Vagina (tissue), 2 donors: ENCODE measurements around the gene F7. TPM values are rescaled to one million over a fixed set of nuclear protein-coding genes. Genes with fewer than 3 reads are reported as not detected.

ENCODE experiments used
- DNase-seq, 2 donors: peaks; one replicate each; pipeline ENCODE4 v3.0.0-alpha.2; 2017; ENCODE audit errors: extremely low spot score in 2 of 2
- H3K27ac ChIP-seq: fragments of 200-600 bp; sonication (generic); one replicate; pipeline ENCODE4 v1.5.1; 2019
- H3K27me3 ChIP-seq: fragments of 200-600 bp; sonication (generic); one replicate; pipeline ENCODE4 v1.5.1; 2019
- H3K36me3 ChIP-seq, 2 donors: fragments of 200-600 bp; sonication (generic); one replicate each; pipeline ENCODE4 v1.5.1; 2017 to 2019
- H3K4me1 ChIP-seq: fragments of 200-600 bp; sonication (generic); one replicate; pipeline ENCODE4 v1.5.1; 2019
- H3K4me3 ChIP-seq, 2 donors: fragments of 200-600 bp; sonication (generic); 1 replicate in 1 of 2; 2 replicates in 1 of 2; pipeline ENCODE4 v1.5.1; 2016 to 2019
- H3K9me3 ChIP-seq: fragments of 200-600 bp; sonication (generic); one replicate; pipeline ENCODE4 v1.5.1; 2019
- POLR2A ChIP-seq, 2 donors: fragments of 450-650 bp; IDR thresholded peaks; one replicate each; pipeline ENCODE4 v1.6.1; 2017; ENCODE audit warnings: antibody characterized with exemption in 2 of 2, mild to moderate bottlenecking in 2 of 2, moderate library complexity in 2 of 2
- POLR2AphosphoS5 ChIP-seq, 2 donors: sonication (generic); formaldehyde crosslinking; IDR thresholded peaks; one replicate each; pipeline ENCODE4 v1.9.0; 2017; ENCODE audit warnings: antibody characterized with exemption in 2 of 2, mild to moderate bottlenecking in 2 of 2, low read depth in 1 of 2; ENCODE audit not compliant: insufficient read depth in 1 of 2
- intact Hi-C: fragments of 100-400 bp; cut with DNase I; formaldehyde crosslinking; loops from one replicate; pipeline ENCODE4 v1.15.1; 2023
- total RNA-seq: library from RNA; depleted of rRNA; stranded (reverse); fragments of >200 nt; gene quantifications from one replicate; pipeline ENCODE4 v1.2.3, GENCODE V29; 2016
- TF ChIP-seq, protein P1 (sequence below), 3 experiments: fragments of 450-650 bp in 2 of 3; fragments of 200-600 bp in 1 of 3; sonication (generic) in 1 of 3; IDR thresholded peaks; one replicate each; pipeline ENCODE4 v1.5.1; 2017 to 2019; ENCODE audit warnings: antibody characterized with exemption in 3 of 3, mild to moderate bottlenecking in 2 of 3, moderate library complexity in 2 of 3

The F7 gene
- total RNA-seq, 1 donor from 2014 or later, result not detected

DNA sequence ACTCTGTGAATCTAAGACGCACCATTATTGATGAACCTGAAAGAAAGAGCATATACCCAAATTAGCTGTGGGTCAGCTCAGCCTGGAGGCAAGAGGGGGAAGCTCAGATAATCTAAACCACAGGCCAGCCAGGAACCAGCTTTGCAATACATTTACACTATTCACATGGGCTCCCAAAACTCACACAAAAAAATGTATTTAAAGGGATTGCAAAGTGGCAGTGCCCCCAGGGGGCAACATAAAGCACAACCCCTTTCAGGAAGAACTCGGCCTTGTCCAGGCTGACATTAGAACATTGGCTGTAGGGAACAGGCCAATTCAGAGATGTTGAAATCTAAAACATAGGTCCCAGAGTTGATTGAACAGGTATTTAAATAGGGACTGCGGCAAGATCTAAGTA, 49.6 kb downstream of the F7 start:
- peak; percentile 70 to 86 for DNase-seq
- H3K4me1 ChIP-seq, result peaks cover 24% of the 10 kb centered on the region
- no peak overlapping the region for H3K4me3 ChIP-seq
- TF ChIP-seq POLR2AphosphoS5 (IDR thresholded peaks at IDR 0.05; ENCODE audit: insufficient read depth in 1 of 2, low read depth in 1 of 2), result no peak
- TF ChIP-seq, protein P1, sequence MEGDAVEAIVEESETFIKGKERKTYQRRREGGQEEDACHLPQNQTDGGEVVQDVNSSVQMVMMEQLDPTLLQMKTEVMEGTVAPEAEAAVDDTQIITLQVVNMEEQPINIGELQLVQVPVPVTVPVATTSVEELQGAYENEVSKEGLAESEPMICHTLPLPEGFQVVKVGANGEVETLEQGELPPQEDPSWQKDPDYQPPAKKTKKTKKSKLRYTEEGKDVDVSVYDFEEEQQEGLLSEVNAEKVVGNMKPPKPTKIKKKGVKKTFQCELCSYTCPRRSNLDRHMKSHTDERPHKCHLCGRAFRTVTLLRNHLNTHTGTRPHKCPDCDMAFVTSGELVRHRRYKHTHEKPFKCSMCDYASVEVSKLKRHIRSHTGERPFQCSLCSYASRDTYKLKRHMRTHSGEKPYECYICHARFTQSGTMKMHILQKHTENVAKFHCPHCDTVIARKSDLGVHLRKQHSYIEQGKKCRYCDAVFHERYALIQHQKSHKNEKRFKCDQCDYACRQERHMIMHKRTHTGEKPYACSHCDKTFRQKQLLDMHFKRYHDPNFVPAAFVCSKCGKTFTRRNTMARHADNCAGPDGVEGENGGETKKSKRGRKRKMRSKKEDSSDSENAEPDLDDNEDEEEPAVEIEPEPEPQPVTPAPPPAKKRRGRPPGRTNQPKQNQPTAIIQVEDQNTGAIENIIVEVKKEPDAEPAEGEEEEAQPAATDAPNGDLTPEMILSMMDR (IDR thresholded peaks at IDR 0.05), result no peak
- TF ChIP-seq POLR2A (IDR thresholded peaks at IDR 0.05), result no peak
- intact Hi-C loops, result loop anchor here (10.0 kb wide), 1 partner anchor 210 kb away; the partner anchor contains the start of gene GRTP1
- no peaks in the 10 kb centered on the region for H3K27me3 ChIP-seq
- H3K27ac ChIP-seq, result peak overlapping the region; percentile 59
- H3K36me3 ChIP-seq, result no peaks in the 10 kb centered on the region
- H3K9me3 ChIP-seq, result no peaks in the 10 kb centered on the region

DNA sequence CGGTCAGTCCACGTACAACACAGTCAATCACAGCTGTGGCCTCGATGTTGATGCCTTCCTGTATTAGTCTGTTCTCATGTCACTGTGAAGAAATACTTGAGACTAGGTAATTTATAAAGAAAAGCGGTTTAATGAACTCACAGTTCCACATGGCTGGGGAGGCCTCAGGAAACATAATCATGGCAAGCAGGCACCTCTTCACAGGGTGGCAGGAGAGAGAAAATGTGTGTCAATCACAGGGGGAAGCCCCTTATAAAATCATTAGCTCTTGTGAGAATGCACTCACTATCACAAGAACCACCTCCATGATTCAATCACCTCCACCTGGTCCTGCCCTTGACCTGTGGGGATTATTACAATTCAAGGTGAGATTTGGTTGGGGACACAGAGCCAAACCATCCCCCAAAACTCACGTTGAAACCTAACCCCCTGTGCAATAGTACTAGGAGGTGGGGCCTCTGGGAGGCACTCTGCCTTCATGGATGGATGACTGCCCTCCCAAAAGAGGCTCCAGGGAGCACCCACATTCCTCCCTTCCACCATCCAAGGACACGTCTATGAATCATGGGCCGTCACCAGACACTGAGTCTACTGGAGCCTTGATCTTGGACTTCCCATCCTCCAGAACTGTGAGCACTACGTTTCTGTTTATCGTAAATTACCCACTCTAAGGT, 50.5 kb downstream of the F7 start:
- Histone ChIP-seq H3K27me3 (no peaks in the 10 kb centered on the region), H3K27ac (no peak overlapping the region), H3K9me3 (no peaks in the 10 kb centered on the region), H3K4me1 (peaks cover 24% of the 10 kb centered on the region), H3K4me3 (no peak overlapping the region), H3K36me3 (no peaks in the 10 kb centered on the region)
- DNase-seq, result peak; percentile 79
- intact Hi-C loops, result loop anchor here (10.0 kb wide), 1 partner anchor 209 kb away; the partner anchor contains the start of gene GRTP1
- TF ChIP-seq POLR2AphosphoS5 (IDR thresholded peaks at IDR 0.05; ENCODE audit: insufficient read depth in 1 of 2, low read depth in 1 of 2) (no peak), POLR2A (IDR thresholded peaks at IDR 0.05) (no peak)
- TF ChIP-seq, protein P1 (IDR thresholded peaks at IDR 0.05), result no peak

DNA sequence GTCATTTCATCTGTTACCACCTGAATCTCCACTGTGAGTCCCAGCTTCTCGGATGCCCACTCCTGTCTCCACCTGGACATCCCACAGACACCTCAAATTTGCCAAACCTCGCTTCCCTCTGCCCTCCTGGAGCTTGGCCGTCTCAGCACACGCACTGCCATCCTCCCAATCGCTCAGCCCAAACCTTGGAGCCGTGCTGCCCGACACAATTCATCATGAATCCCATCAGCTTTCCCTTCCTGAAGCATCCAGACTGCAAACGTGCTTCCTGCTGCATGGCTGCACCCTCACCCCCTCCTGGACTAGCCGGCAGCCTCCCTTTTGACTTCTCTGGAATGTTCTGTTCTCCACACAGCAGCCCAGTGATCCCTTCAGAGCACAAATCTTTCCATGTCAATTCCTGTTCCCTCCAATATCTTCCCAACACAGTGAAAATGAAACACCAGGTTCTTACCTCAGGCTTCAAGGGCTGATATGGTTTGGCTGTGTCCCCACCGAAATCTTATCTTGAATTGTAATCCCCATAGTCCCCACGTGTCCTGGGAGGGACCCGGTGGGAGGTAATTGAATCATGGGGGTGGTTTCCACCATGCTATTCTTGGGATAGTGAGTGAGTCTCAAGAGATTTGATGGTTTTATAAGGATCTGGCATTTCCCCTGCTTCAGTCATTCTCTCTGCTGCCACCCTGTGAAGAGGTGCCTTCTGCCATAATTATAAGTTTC, 51.8 kb downstream of the F7 start:
- Histone ChIP-seq H3K9me3 (no peaks in the 10 kb centered on the region), H3K4me3 (no peak overlapping the region), H3K27me3 (no peaks in the 10 kb centered on the region), H3K27ac (no peak overlapping the region), H3K4me1 (peaks cover 18% of the 10 kb centered on the region), H3K36me3 (no peaks in the 10 kb centered on the region)
- no peak for TF ChIP-seq POLR2A (IDR thresholded peaks at IDR 0.05)
- TF ChIP-seq, protein P1 (IDR thresholded peaks at IDR 0.05), result no peak
- TF ChIP-seq POLR2AphosphoS5 (IDR thresholded peaks at IDR 0.05; ENCODE audit: insufficient read depth in 1 of 2, low read depth in 1 of 2), result no peak
- DNase-seq, result peak; percentile 46 to 56
- intact Hi-C loops, result loop anchor here (10.0 kb wide), 1 partner anchor 207 kb away; the partner anchor contains the start of gene GRTP1

DNA sequence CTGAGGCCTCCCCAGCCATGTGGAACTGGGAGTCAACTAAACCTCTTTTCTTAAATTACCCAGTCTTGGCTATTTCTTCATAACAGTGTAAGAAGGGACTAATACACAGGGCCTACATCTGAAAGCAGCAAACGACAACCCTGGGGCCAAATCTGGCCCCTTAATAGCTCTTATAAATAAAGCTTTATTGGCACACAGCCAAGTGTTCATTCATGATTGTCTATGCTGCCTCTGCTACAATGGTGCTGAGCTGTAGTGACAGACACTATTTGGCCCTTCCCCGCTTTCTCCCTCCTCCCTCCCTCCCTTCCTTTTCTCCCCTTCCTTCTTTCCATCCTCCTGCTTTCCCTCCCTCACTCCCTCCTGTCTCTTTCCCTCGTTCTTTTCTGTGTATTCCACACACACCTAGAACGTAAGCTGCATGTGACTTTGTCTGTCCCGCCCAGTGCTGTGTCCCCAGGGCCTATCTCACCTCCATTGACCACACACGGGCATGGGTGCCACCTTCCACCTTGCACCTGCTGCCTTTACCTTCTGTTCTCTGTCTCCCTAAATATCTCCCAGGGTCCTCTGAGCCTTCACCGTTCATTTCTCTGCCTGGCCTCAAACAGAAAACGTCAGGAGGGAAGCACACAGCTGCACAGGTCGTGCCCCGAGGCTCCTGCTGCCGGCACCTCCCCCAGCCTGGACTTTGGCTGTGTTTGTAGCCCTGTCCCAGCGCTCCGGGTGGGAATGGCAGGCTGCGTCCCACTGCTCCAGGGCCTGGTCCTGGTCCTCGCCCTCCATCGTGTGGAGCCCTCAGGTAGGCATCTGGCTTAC, 52.5 kb downstream of the F7 start, which contains the start of gene PROZ:
Gene PROZ (plus strand): TSS at position 720 of the 819 bp plus-strand sequence. CDS start 13 bp downstream, at position 733.
- no peaks in the 10 kb centered on the region for H3K9me3 ChIP-seq
- H3K36me3 ChIP-seq, result no peaks in the 10 kb centered on the region
- peaks cover 10% of the 10 kb centered on the region for H3K4me1 ChIP-seq
- H3K27ac ChIP-seq, result no peak within 1 kb of the TSS
- DNase-seq, result peak; percentile 61 to 76
- no peak within 1 kb of the TSS for H3K4me3 ChIP-seq
- intact Hi-C loops, result loop anchor here (10.0 kb wide), 1 partner anchor 207 kb away; the partner anchor contains the start of gene GRTP1
- TF ChIP-seq, protein P1 (IDR thresholded peaks at IDR 0.05), result no peak
- no peak for TF ChIP-seq POLR2A (IDR thresholded peaks at IDR 0.05)
- no peak for TF ChIP-seq POLR2AphosphoS5 (IDR thresholded peaks at IDR 0.05; ENCODE audit: insufficient read depth in 1 of 2, low read depth in 1 of 2)
- no peaks in the 10 kb centered on the region for H3K27me3 ChIP-seq
